HepG2 (cell line): Measurements from ENCODE around the gene CA9. TPM values are rescaled to one million over a fixed set of nuclear protein-coding genes. Genes with fewer than 3 reads are reported as not detected.
A peak's percentile ranks its signal among the peaks of the same experiment; 100 is the strongest.

ENCODE experiments used
- AGO1 ChIP-seq: fragments of 200-400 bp; formaldehyde crosslinking; IDR thresholded peaks from 2 replicates; pipeline ENCODE4 v1.6.1; 2017; ENCODE audit warnings: mild to moderate bottlenecking, low read depth, low read length, moderate library complexity; ENCODE audit not compliant: poor library complexity, severe bottlenecking
- ARHGAP35 ChIP-seq: sonication (generic); formaldehyde crosslinking; IDR thresholded peaks from 2 replicates; pipeline ENCODE4 v1.9.0; 2022; ENCODE audit warnings: mild to moderate bottlenecking, inconsistent platforms, moderate library complexity, missing genetic modification reagents, borderline replicate concordance
- FOXJ3 ChIP-seq: sonication (generic); formaldehyde crosslinking; IDR thresholded peaks from 2 replicates; pipeline ENCODE4 v1.4.0; 2020; ENCODE audit warnings: missing genetic modification reagents, mild to moderate bottlenecking, borderline replicate concordance
- FOXK1 ChIP-seq: sonication (generic); formaldehyde crosslinking; IDR thresholded peaks from 2 replicates; pipeline ENCODE4 v1.4.0; 2020; ENCODE audit warnings: low read depth, missing genetic modification reagents, borderline replicate concordance
- GABPB1 ChIP-seq: IDR thresholded peaks from 2 replicates; pipeline ENCODE4 v1.6.1; 2016; ENCODE audit warnings: mild to moderate bottlenecking, missing genetic modification reagents, moderate library complexity, missing compliant biosample characterization
- HDAC6 ChIP-seq: fragments of 200-600 bp; sonication (generic); IDR thresholded peaks from 2 replicates; pipeline ENCODE4 v1.7.0; 2017; ENCODE audit warnings: mild to moderate bottlenecking, antibody characterized with exemption, low read length, low read depth
- MTA1 ChIP-seq: sonication (generic); formaldehyde crosslinking; IDR thresholded peaks from 2 replicates; pipeline ENCODE4 v1.4.0; 2020; ENCODE audit warnings: missing genetic modification reagents, mild to moderate bottlenecking, borderline replicate concordance
- NR2C2 ChIP-seq: sonication (generic); formaldehyde crosslinking; IDR thresholded peaks from 2 replicates; pipeline ENCODE4 v1.4.0; 2020; ENCODE audit warnings: missing genetic modification reagents, mild to moderate bottlenecking, moderate library complexity, borderline replicate concordance
- PTBP1 ChIP-seq: fragments of 200-400 bp; formaldehyde crosslinking; IDR thresholded peaks from 2 replicates; pipeline ENCODE4 v1.6.1; 2018; ENCODE audit warnings: low read length, low read depth; ENCODE audit not compliant: poor library complexity, severe bottlenecking
- RARG ChIP-seq: sonication (generic); formaldehyde crosslinking; IDR thresholded peaks from 2 replicates; pipeline ENCODE4 v1.4.0; 2020; ENCODE audit warnings: low read depth, mild to moderate bottlenecking, missing genetic modification reagents
- RBM22 ChIP-seq: fragments of 200-400 bp; formaldehyde crosslinking; optimal IDR thresholded peaks from 2 replicates; pipeline ENCODE3; 2017; ENCODE audit warnings: mild to moderate bottlenecking, low read length, moderate library complexity
- SETDB1 ChIP-seq: sonication (generic); formaldehyde crosslinking; IDR thresholded peaks from 2 replicates; pipeline ENCODE4 v1.5.1; 2020; ENCODE audit warnings: missing genetic modification reagents, mild to moderate bottlenecking, borderline replicate concordance
- SP5 ChIP-seq: IDR thresholded peaks from 2 replicates; pipeline ENCODE4 v1.6.1; 2016; ENCODE audit warnings: low read depth, borderline replicate concordance
- ZBTB42 ChIP-seq: sonication (generic); formaldehyde crosslinking; IDR thresholded peaks from 2 replicates; pipeline ENCODE4 v1.5.0; 2020; ENCODE audit warnings: mild to moderate bottlenecking, missing genetic modification reagents
- ZKSCAN5 ChIP-seq: sonication (generic); formaldehyde crosslinking; IDR thresholded peaks from 2 replicates; pipeline ENCODE4 v1.5.1; 2020; ENCODE audit warnings: mild to moderate bottlenecking, missing genetic modification reagents
- ZNF232 ChIP-seq: sonication (generic); formaldehyde crosslinking; IDR thresholded peaks from 2 replicates; pipeline ENCODE4 v1.4.0; 2020; ENCODE audit warnings: missing genetic modification reagents, borderline replicate concordance
- ZNF547 ChIP-seq: sonication (generic); formaldehyde crosslinking; IDR thresholded peaks from 2 replicates; pipeline ENCODE4 v1.5.1; 2020; ENCODE audit warnings: mild to moderate bottlenecking, missing genetic modification reagents
- ZNF569 ChIP-seq: sonication (generic); formaldehyde crosslinking; IDR thresholded peaks from 2 replicates; pipeline ENCODE4 v1.5.0; 2020; ENCODE audit warnings: mild to moderate bottlenecking, missing genetic modification reagents, moderate library complexity, borderline replicate concordance
- ZNF883 ChIP-seq: sonication (generic); formaldehyde crosslinking; IDR thresholded peaks from 2 replicates; pipeline ENCODE4 v1.5.1; 2020; ENCODE audit warnings: mild to moderate bottlenecking, missing genetic modification reagents; ENCODE audit errors: not compliant biosample characterization
- ZSCAN9 ChIP-seq: IDR thresholded peaks from 2 replicates; pipeline ENCODE4 v1.6.1; 2016; ENCODE audit warnings: borderline replicate concordance
- ZZZ3 ChIP-seq: sonication (generic); formaldehyde crosslinking; IDR thresholded peaks from 2 replicates; pipeline ENCODE4 v1.4.0; 2020; ENCODE audit warnings: missing genetic modification reagents, mild to moderate bottlenecking, borderline replicate concordance
- polyA plus RNA-seq, 8 experiments: library from polyadenylated mRNA; depleted of rRNA in 3 of 8; stranded (reverse) in 7 of 8; unstranded in 1 of 8; fragments of >200 nt; fragmentation: Illumina TruSeq in 4 of 8; extraction: Trizol in 4 of 8; gene quantifications; 2 replicates each; pipeline versions ENCODE4 v1.2.1 to v1.2.3, GENCODE V29; 2011 to 2016; ENCODE audit warnings: low read depth in 4 of 8, missing spikeins in 1 of 8, mixed read lengths in 1 of 8; ENCODE audit not compliant: insufficient read depth in 1 of 8
- total RNA-seq, 5 experiments: library from RNA; depleted of rRNA; stranded (reverse); fragments of >200 nt; fragmentation: Illumina TruSeq; extraction: Trizol; gene quantifications; 2 replicates each; pipeline ENCODE4 v1.2.3, GENCODE V29; 2016; ENCODE audit warnings: low read depth in 1 of 5
- TF ChIP-seq, protein P1 (sequence below): sonication (generic); formaldehyde crosslinking; IDR thresholded peaks from 2 replicates; pipeline ENCODE4 v1.8.1; 2023; ENCODE audit warnings: missing genetic modification reagents, inconsistent platforms, borderline replicate concordance
- TF ChIP-seq, protein P2 (sequence below): sonication (generic); formaldehyde crosslinking; IDR thresholded peaks from 2 replicates; pipeline ENCODE4 v1.4.0; 2020; ENCODE audit warnings: missing genetic modification reagents, borderline replicate concordance
- TF ChIP-seq, protein P3 (sequence below): sonication (generic); formaldehyde crosslinking; IDR thresholded peaks from 2 replicates; pipeline ENCODE4 v1.4.0; 2020; ENCODE audit warnings: missing genetic modification reagents, mild to moderate bottlenecking, borderline replicate concordance

Gene CA9
- total and polyA plus RNA-seq, 2 of the 13 experiments (the other 11 are each of a cell fraction or from before 2014, with no cell fraction given) = 0.13 to 152 TPM

DNA sequence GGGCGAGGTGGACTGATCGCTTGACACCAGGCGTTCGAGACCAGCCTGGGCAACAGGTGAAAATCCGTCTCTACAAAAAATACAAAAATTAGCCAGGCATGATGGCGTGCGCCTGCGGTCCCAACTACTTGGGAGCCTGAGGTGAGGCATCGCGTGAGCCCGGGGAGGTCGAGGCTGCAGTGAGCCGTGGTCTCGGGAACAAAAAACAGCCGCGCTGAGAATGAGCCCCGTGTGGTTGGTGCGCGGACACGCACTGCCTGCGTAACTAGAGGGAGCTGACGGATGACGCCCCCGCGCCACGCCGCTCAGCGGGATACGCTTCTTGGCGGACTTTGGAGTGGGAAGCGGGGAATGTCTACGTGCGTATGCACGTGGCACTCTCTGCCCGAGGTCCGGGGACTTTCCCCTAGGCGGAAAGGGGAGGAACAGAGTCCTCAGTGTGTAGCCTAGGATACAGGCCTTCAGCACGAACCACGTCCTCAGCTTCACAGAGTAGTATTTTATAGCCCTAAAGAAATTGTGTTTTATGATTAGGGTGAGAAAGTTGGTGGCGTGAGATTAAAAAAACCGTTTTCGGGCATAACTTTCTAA lies 16.1 kb upstream of the CA9 start, which contains the start of gene RMRP (continued):
- TF ChIP-seq PTBP1 (no peak), RARG (CRISPR knock-in tag) (no peak; the same call in 1 of the 2 replicates), ZNF883 (CRISPR knock-in tag) (peak; percentile 90), ZZZ3 (peak; percentile 90; the same call in 1 of the 2 replicates), SP5 (CRISPR knock-in tag) (peak; percentile 72), AGO1 (no peak), ARHGAP35 (CRISPR knock-in tag) (peak; percentile 96), MTA1 (peak; percentile 94), FOXJ3 (CRISPR knock-in tag) (peak; percentile 80; the same call in 1 of the 2 replicates), RBM22 (peak; percentile 66), ZKSCAN5 (CRISPR knock-in tag) (no peak), GABPB1 (CRISPR knock-in tag) (peak; percentile 80), ZNF569 (no peak), ZSCAN9 (CRISPR knock-in tag) (peak; percentile 98; the same call in 1 of the 2 replicates), SETDB1 (CRISPR knock-in tag) (no peak), NR2C2 (CRISPR knock-in tag) (no peak), FOXK1 (CRISPR knock-in tag) (peak; percentile 82), HDAC6 (no peak), ZNF232 (CRISPR knock-in tag) (peak; percentile 93), ZNF547 (CRISPR knock-in tag) (no peak; the same call in 1 of the 2 replicates), ZBTB42 (CRISPR knock-in tag) (no peak; the same call in none of the 2 replicates)
- TF ChIP-seq, protein P1, sequence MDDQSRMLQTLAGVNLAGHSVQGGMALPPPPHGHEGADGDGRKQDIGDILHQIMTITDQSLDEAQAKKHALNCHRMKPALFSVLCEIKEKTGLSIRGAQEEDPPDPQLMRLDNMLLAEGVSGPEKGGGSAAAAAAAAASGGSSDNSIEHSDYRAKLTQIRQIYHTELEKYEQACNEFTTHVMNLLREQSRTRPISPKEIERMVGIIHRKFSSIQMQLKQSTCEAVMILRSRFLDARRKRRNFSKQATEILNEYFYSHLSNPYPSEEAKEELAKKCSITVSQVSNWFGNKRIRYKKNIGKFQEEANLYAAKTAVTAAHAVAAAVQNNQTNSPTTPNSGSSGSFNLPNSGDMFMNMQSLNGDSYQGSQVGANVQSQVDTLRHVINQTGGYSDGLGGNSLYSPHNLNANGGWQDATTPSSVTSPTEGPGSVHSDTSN (CRISPR knock-in tag) = peak; percentile 88
- TF ChIP-seq, protein P2, sequence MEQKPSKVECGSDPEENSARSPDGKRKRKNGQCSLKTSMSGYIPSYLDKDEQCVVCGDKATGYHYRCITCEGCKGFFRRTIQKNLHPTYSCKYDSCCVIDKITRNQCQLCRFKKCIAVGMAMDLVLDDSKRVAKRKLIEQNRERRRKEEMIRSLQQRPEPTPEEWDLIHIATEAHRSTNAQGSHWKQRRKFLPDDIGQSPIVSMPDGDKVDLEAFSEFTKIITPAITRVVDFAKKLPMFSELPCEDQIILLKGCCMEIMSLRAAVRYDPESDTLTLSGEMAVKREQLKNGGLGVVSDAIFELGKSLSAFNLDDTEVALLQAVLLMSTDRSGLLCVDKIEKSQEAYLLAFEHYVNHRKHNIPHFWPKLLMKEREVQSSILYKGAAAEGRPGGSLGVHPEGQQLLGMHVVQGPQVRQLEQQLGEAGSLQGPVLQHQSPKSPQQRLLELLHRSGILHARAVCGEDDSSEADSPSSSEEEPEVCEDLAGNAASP = peak; percentile 71; the same call in 1 of the 2 replicates
- TF ChIP-seq, protein P3, sequence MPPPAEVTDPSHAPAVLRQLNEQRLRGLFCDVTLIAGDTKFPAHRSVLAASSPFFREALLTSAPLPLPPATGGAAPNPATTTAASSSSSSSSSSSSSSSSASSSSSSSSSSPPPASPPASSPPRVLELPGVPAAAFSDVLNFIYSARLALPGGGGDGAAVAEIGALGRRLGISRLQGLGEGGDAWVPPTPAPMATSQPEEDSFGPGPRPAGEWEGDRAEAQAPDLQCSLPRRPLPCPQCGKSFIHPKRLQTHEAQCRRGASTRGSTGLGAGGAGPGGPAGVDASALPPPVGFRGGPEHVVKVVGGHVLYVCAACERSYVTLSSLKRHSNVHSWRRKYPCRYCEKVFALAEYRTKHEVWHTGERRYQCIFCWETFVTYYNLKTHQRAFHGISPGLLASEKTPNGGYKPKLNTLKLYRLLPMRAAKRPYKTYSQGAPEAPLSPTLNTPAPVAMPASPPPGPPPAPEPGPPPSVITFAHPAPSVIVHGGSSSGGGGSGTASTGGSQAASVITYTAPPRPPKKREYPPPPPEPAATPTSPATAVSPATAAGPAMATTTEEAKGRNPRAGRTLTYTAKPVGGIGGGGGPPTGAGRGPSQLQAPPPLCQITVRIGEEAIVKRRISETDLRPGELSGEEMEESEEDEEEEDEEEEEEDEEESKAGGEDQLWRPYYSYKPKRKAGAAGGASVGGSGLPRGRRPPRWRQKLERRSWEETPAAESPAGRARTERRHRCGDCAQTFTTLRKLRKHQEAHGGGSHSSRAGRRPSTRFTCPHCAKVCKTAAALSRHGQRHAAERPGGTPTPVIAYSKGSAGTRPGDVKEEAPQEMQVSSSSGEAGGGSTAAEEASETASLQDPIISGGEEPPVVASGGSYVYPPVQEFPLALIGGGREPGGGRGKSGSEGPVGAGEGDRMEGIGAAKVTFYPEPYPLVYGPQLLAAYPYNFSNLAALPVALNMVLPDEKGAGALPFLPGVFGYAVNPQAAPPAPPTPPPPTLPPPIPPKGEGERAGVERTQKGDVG (CRISPR knock-in tag) = peak; percentile 90; the same call in 1 of the 2 replicates
